Activated CD4-positive, alpha-beta T cell treated with anti-CD3 and anti-CD28 coated beads, Interleukin-2, amount 10 ng/mL, durations not matched to agents 7 days and 5 days (primary cell): ENCODE data around the gene FRRS1. TPM values are rescaled to one million over a fixed set of nuclear protein-coding genes. Genes with fewer than 3 reads are reported as not detected.
"Not testable (repeated sequence)": the region's sequence is repeated elsewhere in the genome, so short reads cannot be mapped to it uniquely, and the experiment has no call there.

ENCODE experiments used
- CTCF ChIA-PET: fragments of 350-600 bp; sonication (Branson Sonifier 250); formaldehyde crosslinking; loops from one replicate; lab custom pipeline; 2021; ENCODE audit warnings: antibody characterized with exemption; lab: Charles Lee
- POLR2A ChIA-PET: fragments of 350-600 bp; sonication (Branson Sonifier 250); formaldehyde crosslinking; loops from one replicate; lab custom pipeline; 2021; ENCODE audit warnings: antibody characterized with exemption; lab: Charles Lee
- DNase-seq: peaks from one replicate; pipeline ENCODE4 v3.0.0-alpha.2; 2020
- H3K27ac Mint-ChIP-seq: one replicate; pipeline ENCODE4 v1.8.0; 2021; ENCODE audit warnings: mild to moderate bottlenecking, moderate library complexity, mixed read lengths
- H3K27me3 Mint-ChIP-seq: one replicate; pipeline ENCODE4 v1.8.0; 2021; ENCODE audit warnings: mixed read lengths
- H3K36me3 Mint-ChIP-seq: one replicate; pipeline ENCODE4 v1.8.0; 2021; ENCODE audit warnings: low read depth, mixed read lengths
- H3K4me1 Mint-ChIP-seq: one replicate; pipeline ENCODE4 v1.8.0; 2021; ENCODE audit warnings: mixed read lengths
- H3K4me3 Mint-ChIP-seq: one replicate; pipeline ENCODE4 v1.8.0; 2021; ENCODE audit warnings: mild to moderate bottlenecking, moderate library complexity, mixed read lengths
- H3K9me3 Mint-ChIP-seq: one replicate; pipeline ENCODE4 v1.8.0; 2021; ENCODE audit warnings: mixed read lengths
- total RNA-seq, 2 experiments: library from RNA; stranded (reverse); gene quantifications; one replicate each; pipeline ENCODE4 v1.2.3, GENCODE V29; 2021

FRRS1 gene, protein sequence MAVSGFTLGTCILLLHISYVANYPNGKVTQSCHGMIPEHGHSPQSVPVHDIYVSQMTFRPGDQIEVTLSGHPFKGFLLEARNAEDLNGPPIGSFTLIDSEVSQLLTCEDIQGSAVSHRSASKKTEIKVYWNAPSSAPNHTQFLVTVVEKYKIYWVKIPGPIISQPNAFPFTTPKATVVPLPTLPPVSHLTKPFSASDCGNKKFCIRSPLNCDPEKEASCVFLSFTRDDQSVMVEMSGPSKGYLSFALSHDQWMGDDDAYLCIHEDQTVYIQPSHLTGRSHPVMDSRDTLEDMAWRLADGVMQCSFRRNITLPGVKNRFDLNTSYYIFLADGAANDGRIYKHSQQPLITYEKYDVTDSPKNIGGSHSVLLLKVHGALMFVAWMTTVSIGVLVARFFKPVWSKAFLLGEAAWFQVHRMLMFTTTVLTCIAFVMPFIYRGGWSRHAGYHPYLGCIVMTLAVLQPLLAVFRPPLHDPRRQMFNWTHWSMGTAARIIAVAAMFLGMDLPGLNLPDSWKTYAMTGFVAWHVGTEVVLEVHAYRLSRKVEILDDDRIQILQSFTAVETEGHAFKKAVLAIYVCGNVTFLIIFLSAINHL
- 1 to 10 TPM; 1.7 to 2.1 TPM for total RNA-seq

GRCh38 chr1:99766378-99766800 lies at the start of gene FRRS1:
FRRS1 (minus strand) TSS chr1:99766635; CDS start chr1:99748768, 17,867 bp downstream.
- Mint-ChIP-seq H3K27ac (peak within 1 kb of the TSS; percentile 92), H3K9me3 (no peaks in the 10 kb centered on the region)
- POLR2A ChIA-PET, result no interaction called here

DNA sequence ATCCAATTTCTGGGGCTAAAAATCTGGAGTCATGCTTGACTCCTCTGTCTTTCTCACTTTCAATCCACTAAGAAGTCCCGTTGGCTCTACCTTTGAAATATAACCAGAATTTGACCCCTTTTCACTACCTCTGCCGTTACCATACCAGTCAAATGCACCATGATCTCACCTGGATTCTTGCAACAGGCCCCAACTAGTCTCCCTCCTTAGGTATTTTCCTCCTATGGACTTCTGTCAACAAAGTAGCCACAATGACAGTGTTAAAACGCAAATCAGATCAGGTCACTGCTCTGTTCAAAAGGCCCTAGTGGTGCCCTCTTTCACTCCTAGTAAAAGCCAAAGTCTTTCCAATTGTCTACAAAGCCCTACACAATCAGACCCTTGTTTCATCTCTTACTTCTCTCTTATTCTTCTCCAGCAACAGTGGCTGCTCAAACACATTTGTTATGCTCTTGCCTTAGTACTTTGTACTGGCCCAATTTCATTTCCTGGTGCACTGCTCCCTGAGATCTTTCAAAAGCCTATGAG lies 48.0 kb upstream of the FRRS1 start:
- Mint-ChIP-seq H3K27ac (no peak overlapping the region), H3K4me3 (no peak overlapping the region), H3K36me3 (no peaks in the 10 kb centered on the region), H3K4me1 (peaks cover 5% of the 10 kb centered on the region), H3K27me3 (peaks cover 2% of the 10 kb centered on the region), H3K9me3 (no peaks in the 10 kb centered on the region)
- no peak for DNase-seq
- ChIA-PET POLR2A (no interaction called here), CTCF (no interaction called here)

More at GRCh38 chr1:99766378-99766800, at the start of gene FRRS1:
- Mint-ChIP-seq H3K27me3 (peaks cover 31% of the 10 kb centered on the region), H3K4me1 (peaks cover 17% of the 10 kb centered on the region), H3K4me3 (peak within 1 kb of the TSS; percentile 91), H3K36me3 (no peaks in the 10 kb centered on the region)
- CTCF ChIA-PET, result interaction anchor here (0.7 to 1.3 kb wide), 2 partner anchors 11 to 276 kb away, joined by 3 read pairs; no protein-coding TSS in a partner anchor
- peak; percentile 65 for DNase-seq

- DNase-seq, result no peak
- Mint-ChIP-seq H3K27me3 (peaks cover 13% of the 10 kb centered on the region), H3K27ac (no peak overlapping the region), H3K4me1 (peaks cover 17% of the 10 kb centered on the region), H3K4me3 (no peak overlapping the region), H3K36me3 (no peaks in the 10 kb centered on the region), H3K9me3 (no peaks in the 10 kb centered on the region)
- CTCF ChIA-PET, result interaction anchor here (1.1 kb wide), 1 partner anchor 9 kb away, joined by 4 read pairs; no protein-coding TSS in a partner anchor
- POLR2A ChIA-PET, result no interaction called here
Measured at GRCh38 chr1:99811747-99812146, 45.3 kb upstream of the FRRS1 start.

DNA sequence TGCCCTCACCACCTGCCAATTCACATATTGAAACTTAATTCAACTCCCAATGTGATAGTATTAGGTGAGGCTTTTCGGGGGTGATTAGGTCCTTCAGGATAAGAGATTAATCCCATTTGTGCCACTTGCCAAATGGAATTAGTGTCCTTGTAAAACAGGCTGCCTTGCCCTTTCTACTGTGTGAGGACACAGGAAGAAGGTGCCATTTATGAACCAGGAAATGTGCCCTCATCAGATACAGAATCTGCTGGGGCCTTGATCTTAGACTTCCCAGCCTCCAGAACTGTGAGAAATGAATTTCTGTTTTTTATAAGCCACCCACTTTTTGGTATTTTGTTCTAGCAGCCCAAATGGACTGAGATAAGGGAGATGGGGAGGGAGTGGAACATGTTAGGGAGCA lies 44.6 kb upstream of the FRRS1 start:
- DNase-seq, result no peak
- no peak overlapping the region for H3K27ac Mint-ChIP-seq
- H3K9me3 Mint-ChIP-seq, result no peaks in the 10 kb centered on the region
- H3K4me1 Mint-ChIP-seq, result peaks cover 17% of the 10 kb centered on the region
- H3K36me3 Mint-ChIP-seq, result no peaks in the 10 kb centered on the region
- peaks cover 13% of the 10 kb centered on the region for H3K27me3 Mint-ChIP-seq
- ChIA-PET CTCF (no interaction called here), POLR2A (no interaction called here)
- no peak overlapping the region for H3K4me3 Mint-ChIP-seq

DNA sequence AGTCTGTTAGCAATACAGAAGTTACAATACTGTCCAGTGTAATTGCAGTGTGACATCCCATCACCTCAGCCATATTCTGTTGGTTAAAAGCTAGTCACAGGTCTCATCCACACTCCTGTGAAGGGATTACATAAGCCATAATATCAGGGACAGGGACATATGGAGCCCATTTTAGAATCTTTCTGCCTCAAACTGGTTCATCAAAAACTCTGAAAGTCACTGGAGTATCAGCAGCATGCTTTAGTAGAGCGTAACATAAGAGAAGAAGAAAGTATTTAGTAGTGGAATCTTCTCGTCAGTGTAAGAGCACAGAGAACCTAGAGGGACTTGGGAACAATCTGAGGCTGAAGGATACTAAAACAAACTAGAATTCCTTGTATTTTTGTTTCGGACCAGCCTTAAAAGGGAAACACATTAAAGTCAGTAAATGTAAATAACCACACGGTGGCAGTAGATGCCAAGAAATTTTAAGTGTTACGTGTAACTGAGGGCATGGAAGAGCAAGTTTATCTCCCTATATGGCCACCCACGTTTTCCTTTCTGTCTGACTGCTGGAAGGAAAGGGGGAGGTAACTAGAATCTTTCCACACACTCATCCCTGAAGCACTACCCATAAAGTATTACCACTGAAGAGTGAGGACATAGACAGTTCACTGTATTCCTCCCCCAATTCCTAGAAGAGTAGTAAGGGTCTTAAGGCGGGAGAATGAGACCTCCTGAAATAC lies 42.1 kb upstream of the FRRS1 start:
- Mint-ChIP-seq H3K9me3 (no peaks in the 10 kb centered on the region), H3K4me3 (no peak overlapping the region), H3K4me1 (peaks cover 17% of the 10 kb centered on the region), H3K27me3 (peaks cover 11% of the 10 kb centered on the region), H3K36me3 (no peaks in the 10 kb centered on the region), H3K27ac (no peak overlapping the region)
- POLR2A ChIA-PET, result no interaction called here
- CTCF ChIA-PET, result no interaction called here
- peak; percentile 68 for DNase-seq

DNA sequence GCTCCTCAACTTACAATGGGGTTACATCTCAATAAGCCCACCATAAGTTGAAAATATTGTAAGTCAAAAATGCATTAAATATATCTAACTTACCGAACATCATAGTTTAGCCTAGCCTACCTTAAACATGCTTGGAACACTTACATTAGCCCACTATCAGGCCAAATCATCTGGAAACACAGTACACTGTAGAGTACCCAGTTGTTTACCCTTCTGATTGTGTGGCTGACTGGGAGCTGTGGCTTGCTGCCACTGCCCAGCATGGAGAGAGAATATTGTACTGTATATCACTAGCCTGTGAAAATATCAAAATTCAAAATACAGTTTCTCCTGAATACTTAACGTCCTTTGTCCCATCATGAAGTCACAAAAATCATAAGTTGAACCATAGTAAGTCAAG lies 40.4 kb upstream of the FRRS1 start:
- no peaks in the 10 kb centered on the region for H3K36me3 Mint-ChIP-seq
- H3K4me1 Mint-ChIP-seq, result peaks cover 17% of the 10 kb centered on the region
- H3K9me3 Mint-ChIP-seq, result no peaks in the 10 kb centered on the region
- no peak overlapping the region for H3K27ac Mint-ChIP-seq
- ChIA-PET CTCF (no interaction called here), POLR2A (no interaction called here)
- H3K4me3 Mint-ChIP-seq, result no peak overlapping the region
- peaks cover 13% of the 10 kb centered on the region for H3K27me3 Mint-ChIP-seq
- DNase-seq, result no peak

- H3K4me1 Mint-ChIP-seq, result no peaks in the 10 kb centered on the region
- H3K4me3 Mint-ChIP-seq, result no peak overlapping the region
- peaks cover 24% of the 10 kb centered on the region for H3K27me3 Mint-ChIP-seq
- H3K36me3 Mint-ChIP-seq, result no peaks in the 10 kb centered on the region
- H3K27ac Mint-ChIP-seq, result no peak overlapping the region
- no peaks in the 10 kb centered on the region for H3K9me3 Mint-ChIP-seq
- ChIA-PET CTCF (no interaction called here), POLR2A (no interaction called here)
- no peak for DNase-seq
Measured at GRCh38 chr1:99801584-99801983, 35.1 kb upstream of the FRRS1 start.

DNA sequence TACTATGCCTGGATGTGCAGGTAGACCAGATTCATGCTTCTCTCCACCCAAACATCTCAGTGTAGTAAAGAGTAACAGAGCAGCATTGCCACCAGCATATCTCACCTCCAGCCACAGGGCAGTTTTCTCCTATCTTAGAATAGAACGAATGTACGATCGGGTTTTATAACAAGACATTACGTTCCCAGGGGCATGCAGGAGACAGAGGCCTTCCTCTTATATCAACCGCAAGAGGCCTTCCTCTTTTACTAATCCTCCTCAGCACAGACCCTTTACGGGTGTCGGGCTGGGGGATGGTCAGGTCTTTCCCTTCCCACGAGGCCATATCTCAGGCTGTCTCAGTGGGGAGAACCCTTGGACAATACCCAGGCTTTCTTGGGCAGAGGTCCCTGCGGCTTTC lies 27.4 kb upstream of the FRRS1 start:
- H3K27me3 Mint-ChIP-seq, result peaks cover 44% of the 10 kb centered on the region
- H3K4me1 Mint-ChIP-seq, H3K9me3 Mint-ChIP-seq, DNase-seq, POLR2A ChIA-PET, H3K27ac Mint-ChIP-seq, H3K4me3 Mint-ChIP-seq, CTCF ChIA-PET, H3K36me3 Mint-ChIP-seq: not testable (repeated sequence)

DNA sequence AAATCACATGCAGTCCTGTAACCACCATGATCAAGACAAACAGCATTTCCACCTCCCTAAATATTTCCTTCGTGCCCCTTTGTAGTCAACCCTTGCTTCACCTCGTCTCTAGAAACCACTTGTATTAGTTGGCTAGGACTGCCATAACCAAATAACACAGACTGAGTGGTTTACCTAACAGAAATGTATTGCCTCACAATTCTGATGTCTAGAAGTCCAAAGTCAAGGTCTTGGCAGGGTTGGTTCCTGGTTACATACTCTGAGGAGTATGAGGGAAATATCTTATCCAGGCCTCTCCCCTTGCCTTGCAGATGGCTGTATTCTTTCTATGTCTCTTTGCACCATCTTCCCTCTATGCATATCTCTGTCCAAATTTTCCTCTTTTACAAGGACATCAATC lies 23.3 kb upstream of the FRRS1 start:
- no peak overlapping the region for H3K4me3 Mint-ChIP-seq
- H3K27me3 Mint-ChIP-seq, result peaks cover 36% of the 10 kb centered on the region
- no peak overlapping the region for H3K27ac Mint-ChIP-seq
- no peak for DNase-seq
- peaks cover 21% of the 10 kb centered on the region for H3K4me1 Mint-ChIP-seq
- no peaks in the 10 kb centered on the region for H3K36me3 Mint-ChIP-seq
- ChIA-PET CTCF (no interaction called here), POLR2A (no interaction called here)
- no peaks in the 10 kb centered on the region for H3K9me3 Mint-ChIP-seq

GRCh38 chr1:99788896-99789295 lies 22.5 kb upstream of the FRRS1 start:
- ChIA-PET CTCF (no interaction called here), POLR2A (no interaction called here)
- no peaks in the 10 kb centered on the region for H3K9me3 Mint-ChIP-seq
- H3K4me1 Mint-ChIP-seq, result peaks cover 28% of the 10 kb centered on the region
- no peak overlapping the region for H3K27ac Mint-ChIP-seq
- peaks cover 43% of the 10 kb centered on the region for H3K27me3 Mint-ChIP-seq
- DNase-seq, result no peak
- no peaks in the 10 kb centered on the region for H3K36me3 Mint-ChIP-seq
- H3K4me3 Mint-ChIP-seq, result no peak overlapping the region

GRCh38 chr1:99786751-99787501 lies 20.5 kb upstream of the FRRS1 start:
- H3K4me3 Mint-ChIP-seq, result no peak overlapping the region
- H3K36me3 Mint-ChIP-seq, result no peaks in the 10 kb centered on the region
- no peak for DNase-seq
- peaks cover 28% of the 10 kb centered on the region for H3K4me1 Mint-ChIP-seq
- H3K9me3 Mint-ChIP-seq, result no peaks in the 10 kb centered on the region
- H3K27me3 Mint-ChIP-seq, result peaks cover 49% of the 10 kb centered on the region
- CTCF ChIA-PET, result no interaction called here
- POLR2A ChIA-PET, result no interaction called here
- no peak overlapping the region for H3K27ac Mint-ChIP-seq

DNA sequence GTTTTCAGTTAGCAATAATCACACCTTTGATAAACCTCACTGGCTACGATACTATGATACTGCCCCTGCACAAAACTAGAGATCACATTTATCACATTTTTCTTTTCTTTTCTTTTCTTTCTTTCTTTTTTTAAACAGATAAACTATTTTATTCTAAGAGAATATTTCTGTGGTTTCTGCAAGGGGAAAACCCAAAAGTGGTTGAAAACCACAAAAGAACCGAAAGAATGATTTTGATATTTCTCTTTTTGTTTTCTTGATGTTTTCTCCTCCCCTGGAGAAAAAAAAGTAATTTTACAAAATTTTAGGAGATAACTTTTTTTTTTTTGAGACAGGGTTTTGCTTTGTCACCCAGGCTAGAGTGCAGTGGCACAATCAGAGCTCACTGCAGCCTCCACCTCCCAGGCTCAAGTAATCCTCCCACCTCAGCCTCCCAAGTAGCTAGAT lies 18.4 kb upstream of the FRRS1 start:
- Mint-ChIP-seq H3K36me3 (no peaks in the 10 kb centered on the region), H3K4me1 (peaks cover 28% of the 10 kb centered on the region), H3K4me3 (peak overlapping the region; percentile 21), H3K27me3 (peaks cover 61% of the 10 kb centered on the region), H3K27ac (no peak overlapping the region), H3K9me3 (no peaks in the 10 kb centered on the region)
- ChIA-PET CTCF (no interaction called here), POLR2A (no interaction called here)
- DNase-seq, result peak; percentile 14
